GM21528 (cell line): Measurements from ENCODE around the gene NARS2.
"Not testable (repeated sequence)": the region's sequence is repeated elsewhere in the genome, so short reads cannot be mapped to it uniquely, and the experiment has no call there.

Source experiments
- ATAC-seq: cut with Tn5 transposase; IDR thresholded peaks from one replicate; pipeline ENCODE4 v1.9.1; 2021; ENCODE audit warnings: mild to moderate bottlenecking, moderate library complexity; ENCODE audit not compliant: unreplicated experiment, low FRiP score

Gene NARS2

GRCh38 chr11:78574386-78575381 lies at the start of gene NARS2:
Gene NARS2 (minus strand): TSS chr11:78574864. CDS start chr11:78574488, 376 bp downstream.
- peak; percentile 94 for ATAC-seq

GRCh38 chr11:78622666-78623065 lies 48.0 kb upstream of the NARS2 start:
- ATAC-seq: no peak

- ATAC-seq: no peak
Measured at GRCh38 chr11:78620159-78620558, 45.5 kb upstream of the NARS2 start.

GRCh38 chr11:78615724-78616123 lies 41.1 kb upstream of the NARS2 start:
- no peak for ATAC-seq

- no peak for ATAC-seq
Measured at GRCh38 chr11:78613378-78613813, 38.7 kb upstream of the NARS2 start.

- ATAC-seq: no peak
Measured at GRCh38 chr11:78612721-78613377, 38.2 kb upstream of the NARS2 start.

- ATAC-seq: not testable (repeated sequence)
Measured at GRCh38 chr11:78609321-78609720, 34.7 kb upstream of the NARS2 start.

- no peak for ATAC-seq
Measured at GRCh38 chr11:78607696-78608095, 33.0 kb upstream of the NARS2 start.

- ATAC-seq: no peak
Measured at GRCh38 chr11:78606667-78607066, 32.0 kb upstream of the NARS2 start.

GRCh38 chr11:78605296-78605695 lies 30.6 kb upstream of the NARS2 start:
- ATAC-seq: no peak

- no peak for ATAC-seq
Measured at GRCh38 chr11:78603792-78604191, 29.1 kb upstream of the NARS2 start.

GRCh38 chr11:78602771-78603170 lies 28.1 kb upstream of the NARS2 start:
- ATAC-seq: not testable (repeated sequence)

GRCh38 chr11:78601066-78601465 lies 26.4 kb upstream of the NARS2 start:
- not testable (repeated sequence) for ATAC-seq

GRCh38 chr11:78597579-78597978 lies 22.9 kb upstream of the NARS2 start:
- not testable (repeated sequence) for ATAC-seq

GRCh38 chr11:78595436-78596130 lies 20.9 kb upstream of the NARS2 start:
- no peak for ATAC-seq

- no peak for ATAC-seq
Measured at GRCh38 chr11:78594814-78595213, 20.1 kb upstream of the NARS2 start.

GRCh38 chr11:78588517-78588916 lies 13.9 kb upstream of the NARS2 start:
- ATAC-seq: no peak

- no peak for ATAC-seq
Measured at GRCh38 chr11:78587446-78587845, 12.8 kb upstream of the NARS2 start.

- no peak for ATAC-seq
Measured at GRCh38 chr11:78586452-78587046, 11.9 kb upstream of the NARS2 start.

- ATAC-seq: no peak
Measured at GRCh38 chr11:78583889-78584288, 9.2 kb upstream of the NARS2 start.
